PC-3 (cell line): ENCODE results near the gene PAQR3. TPM values are rescaled to one million over a fixed set of nuclear protein-coding genes. Genes with fewer than 3 reads are reported as not detected.

Experiments used
- ATAC-seq: fragments of 200-7000 bp; cut with Tn5 transposase; 2 replicates; pipeline ENCODE4 v1.9.1; 2020; ENCODE audit warnings: mild to moderate bottlenecking, moderate library complexity
- BruUV-seq: library from RNA; stranded (reverse); fragments of 400-500 nt; replicated peaks from 2 replicates; lab custom pipeline; 2021; lab: Mats Ljungman, UMichigan
- CTCF ChIA-PET: fragments of 300-600 bp; sonication (Branson Sonifier 250); formaldehyde crosslinking; loops from one replicate; lab custom pipeline; 2022; ENCODE audit warnings: antibody characterized with exemption; lab: Charles Lee
- POLR2A ChIA-PET: fragments of 300-600 bp; sonication (Branson Sonifier 250); formaldehyde crosslinking; loops from one replicate; lab custom pipeline; 2022; ENCODE audit warnings: antibody characterized with exemption; ENCODE audit not compliant: unreplicated experiment; lab: Charles Lee
- DNase-seq: peaks from one replicate; pipeline ENCODE4 v3.0.0-alpha.2; 2015
- H2AFZ ChIP-seq: fragments of 300-600 bp; sonication (generic); 2 replicates; pipeline ENCODE4 v1.6.0; 2016; ENCODE audit warnings: antibody characterized with exemption, low read length
- H3F3A ChIP-seq: fragments of 300-600 bp; sonication (generic); one replicate; pipeline ENCODE4 v1.6.0; 2017; ENCODE audit warnings: antibody characterized with exemption, low read length, control low read depth, mild to moderate bottlenecking; ENCODE audit not compliant: unreplicated experiment
- H3K27ac ChIP-seq: fragments of 300-600 bp; sonication (generic); 2 replicates; pipeline ENCODE4 v1.5.1; 2016; ENCODE audit warnings: mild to moderate bottlenecking, low read length
- H3K27me3 ChIP-seq: fragments of 300-600 bp; sonication (generic); 2 replicates; pipeline ENCODE4 v1.6.1; 2016; ENCODE audit warnings: low read length, mixed read lengths
- H3K36me3 ChIP-seq: fragments of 300-600 bp; sonication (generic); 2 replicates; pipeline ENCODE4 v1.6.1; 2016; ENCODE audit warnings: low read depth, mixed run types, low read length, mixed read lengths
- H3K4me1 ChIP-seq: fragments of 300-600 bp; sonication (generic); 2 replicates; pipeline ENCODE4 v1.5.1; 2016; ENCODE audit warnings: low read length; ENCODE audit not compliant: insufficient read depth
- H3K4me2 ChIP-seq: fragments of 300-600 bp; sonication (generic); 2 replicates; pipeline ENCODE4 v1.6.0; 2016; ENCODE audit warnings: low read length
- H3K4me3 ChIP-seq: fragments of 300-600 bp; sonication (generic); 2 replicates; pipeline ENCODE4 v1.5.1; 2016; ENCODE audit warnings: mild to moderate bottlenecking, low read length, mixed read lengths
- H3K79me2 ChIP-seq: fragments of 300-600 bp; sonication (generic); 2 replicates; pipeline ENCODE4 v1.6.1; 2017; ENCODE audit warnings: low read length, mixed read lengths
- H3K9ac ChIP-seq: fragments of 300-600 bp; sonication (generic); 2 replicates; pipeline ENCODE4 v1.6.0; 2016; ENCODE audit warnings: mild to moderate bottlenecking, low read length
- H3K9me2 ChIP-seq: fragments of 300-600 bp; sonication (generic); replicated peaks from 2 replicates; pipeline ENCODE4 v1.6.1; 2016; ENCODE audit warnings: mixed run types, low read length, mixed read lengths
- H3K9me3 ChIP-seq: fragments of 300-600 bp; sonication (generic); 2 replicates; pipeline ENCODE4 v1.6.1; 2016; ENCODE audit warnings: low read length, mixed read lengths
- H4K20me1 ChIP-seq: fragments of 300-600 bp; sonication (generic); 2 replicates; pipeline ENCODE4 v1.6.1; 2016; ENCODE audit warnings: low read length, mixed read lengths
- EZH2 ChIP-seq: fragments of 300-600 bp; sonication (generic); IDR thresholded peaks from one replicate; pipeline ENCODE4 v1.6.1; 2017; ENCODE audit warnings: antibody characterized with exemption, mild to moderate bottlenecking, low read length; ENCODE audit not compliant: unreplicated experiment
- EZH2phosphoT487 ChIP-seq: fragments of 300-600 bp; sonication (generic); IDR thresholded peaks from 2 replicates; pipeline ENCODE4 v1.6.1; 2018; ENCODE audit warnings: mild to moderate bottlenecking, antibody characterized with exemption, low read length, borderline replicate concordance
- intact Hi-C: fragments of 100-400 bp; cut with micrococcal nuclease; formaldehyde crosslinking; loops from 2 replicates; pipeline ENCODE4 v1.9.0; 2023
- total RNA-seq: library from RNA; depleted of rRNA; stranded (reverse); fragments of >200 nt; gene quantifications from 2 replicates; pipeline ENCODE4 v1.2.3, GENCODE V29; 2014
- TF ChIP-seq, protein P1 (sequence below): fragments of 300-600 bp; sonication (generic); conservative IDR thresholded peaks from 2 replicates; pipeline ENCODE4 v1.5.1; 2017; ENCODE audit warnings: antibody characterized with exemption, low read depth, mild to moderate bottlenecking, low read length

The PAQR3 gene
- total RNA-seq, 1 experiment from 2014 or later: 16.9 TPM

DNA sequence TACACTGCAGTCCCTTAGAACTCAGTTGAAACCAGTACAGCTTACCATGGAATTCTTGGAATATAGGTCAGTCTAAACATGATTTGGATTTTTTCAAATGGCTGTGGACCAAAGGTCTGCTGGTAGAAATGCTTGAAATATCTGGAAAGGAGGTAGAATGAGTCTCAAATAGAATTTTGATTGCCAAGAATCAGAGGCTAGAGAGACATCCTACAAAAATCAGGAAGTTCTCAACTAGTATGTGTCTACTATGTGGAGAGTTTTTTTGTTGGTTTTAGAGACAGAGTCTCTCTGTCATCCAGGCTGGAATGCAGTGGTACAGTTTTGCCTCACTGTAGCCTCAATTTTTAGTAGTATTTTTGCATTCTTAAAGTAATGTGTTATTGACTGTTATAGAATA, 53.6 kb downstream of the PAQR3 start:
- 0 out of 2 replicates have a peak, but pooled peaks cover 2% of the 10 kb centered on the region for H3K36me3 ChIP-seq
- H3K9me3 ChIP-seq: no peaks in the 10 kb centered on the region
- H4K20me1 ChIP-seq: no peaks in the 10 kb centered on the region
- no peaks in the 10 kb centered on the region for H3K4me1 ChIP-seq
- H3K9me2 ChIP-seq: no peaks in the 10 kb centered on the region
- BruUV-seq: no TSS peak
- H3K27me3 ChIP-seq: no peaks in the 10 kb centered on the region
- H3K79me2 ChIP-seq: no peaks in the 10 kb centered on the region
- CTCF ChIA-PET: no interaction called here
- intact Hi-C loops: no loop called here
- H2AFZ ChIP-seq: no peak overlapping the region
- DNase-seq (no peak), ATAC-seq (no peak)
- H3F3A ChIP-seq: no peaks in the 10 kb centered on the region
- no peak for TF ChIP-seq EZH2
- no peak for TF ChIP-seq EZH2phosphoT487
- TF ChIP-seq, protein P1, sequence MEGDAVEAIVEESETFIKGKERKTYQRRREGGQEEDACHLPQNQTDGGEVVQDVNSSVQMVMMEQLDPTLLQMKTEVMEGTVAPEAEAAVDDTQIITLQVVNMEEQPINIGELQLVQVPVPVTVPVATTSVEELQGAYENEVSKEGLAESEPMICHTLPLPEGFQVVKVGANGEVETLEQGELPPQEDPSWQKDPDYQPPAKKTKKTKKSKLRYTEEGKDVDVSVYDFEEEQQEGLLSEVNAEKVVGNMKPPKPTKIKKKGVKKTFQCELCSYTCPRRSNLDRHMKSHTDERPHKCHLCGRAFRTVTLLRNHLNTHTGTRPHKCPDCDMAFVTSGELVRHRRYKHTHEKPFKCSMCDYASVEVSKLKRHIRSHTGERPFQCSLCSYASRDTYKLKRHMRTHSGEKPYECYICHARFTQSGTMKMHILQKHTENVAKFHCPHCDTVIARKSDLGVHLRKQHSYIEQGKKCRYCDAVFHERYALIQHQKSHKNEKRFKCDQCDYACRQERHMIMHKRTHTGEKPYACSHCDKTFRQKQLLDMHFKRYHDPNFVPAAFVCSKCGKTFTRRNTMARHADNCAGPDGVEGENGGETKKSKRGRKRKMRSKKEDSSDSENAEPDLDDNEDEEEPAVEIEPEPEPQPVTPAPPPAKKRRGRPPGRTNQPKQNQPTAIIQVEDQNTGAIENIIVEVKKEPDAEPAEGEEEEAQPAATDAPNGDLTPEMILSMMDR: no peak
- H3K27ac ChIP-seq: no peak overlapping the region
- POLR2A ChIA-PET: no interaction called here
- H3K9ac ChIP-seq: no peak overlapping the region
- H3K4me3 ChIP-seq: no peak overlapping the region
- H3K4me2 ChIP-seq: no peak overlapping the region

DNA sequence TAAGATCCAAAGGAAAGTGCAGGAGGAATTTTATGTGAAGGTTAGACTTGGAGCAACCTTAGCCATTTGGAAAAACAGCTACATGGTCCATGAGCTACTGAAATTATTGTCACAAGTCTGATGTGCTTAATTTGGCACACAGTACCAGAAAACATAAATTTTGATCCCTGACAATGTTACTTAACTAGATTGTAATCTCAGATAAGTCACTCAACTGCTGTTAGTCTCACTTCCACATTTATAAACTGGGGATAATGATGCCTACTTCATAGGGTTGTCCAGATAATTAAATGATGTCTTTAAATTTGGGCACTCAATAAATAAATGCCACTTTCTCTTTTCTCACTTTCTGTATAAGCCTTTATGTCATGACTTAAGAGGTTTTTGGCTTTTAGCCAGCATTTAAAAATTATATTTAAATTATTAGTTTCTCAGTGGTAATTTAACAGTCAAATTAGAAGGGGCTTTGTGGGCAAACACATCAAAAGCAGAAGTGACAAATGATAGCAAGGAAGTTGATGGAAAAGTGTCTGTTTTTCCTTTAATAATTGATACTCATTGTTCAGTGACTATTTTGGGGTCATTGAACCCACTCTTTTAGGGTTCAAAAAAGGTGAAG, 58.3 kb downstream of the PAQR3 start:
- intact Hi-C loops: no loop called here
- Histone ChIP-seq H3K9me3 (no peaks in the 10 kb centered on the region), H3K4me3 (no peak overlapping the region), H3K27ac (no peak overlapping the region), H3K9ac (no peak overlapping the region), H3K9me2 (no peaks in the 10 kb centered on the region), H2AFZ (no peak overlapping the region), H3K4me1 (no peaks in the 10 kb centered on the region), H3F3A (no peaks in the 10 kb centered on the region), H4K20me1 (no peaks in the 10 kb centered on the region), H3K4me2 (no peak overlapping the region), H3K27me3 (no peaks in the 10 kb centered on the region), H3K79me2 (no peaks in the 10 kb centered on the region), H3K36me3 (peaks cover 5% of the 10 kb centered on the region; the same call in 1 of the 2 replicates)
- TF ChIP-seq, protein P1: no peak
- TF ChIP-seq EZH2phosphoT487 (no peak), EZH2 (no peak)
- CTCF ChIA-PET: no interaction called here
- BruUV-seq: no TSS peak
- DNase-seq (no peak), ATAC-seq (no peak)
- POLR2A ChIA-PET: no interaction called here

DNA sequence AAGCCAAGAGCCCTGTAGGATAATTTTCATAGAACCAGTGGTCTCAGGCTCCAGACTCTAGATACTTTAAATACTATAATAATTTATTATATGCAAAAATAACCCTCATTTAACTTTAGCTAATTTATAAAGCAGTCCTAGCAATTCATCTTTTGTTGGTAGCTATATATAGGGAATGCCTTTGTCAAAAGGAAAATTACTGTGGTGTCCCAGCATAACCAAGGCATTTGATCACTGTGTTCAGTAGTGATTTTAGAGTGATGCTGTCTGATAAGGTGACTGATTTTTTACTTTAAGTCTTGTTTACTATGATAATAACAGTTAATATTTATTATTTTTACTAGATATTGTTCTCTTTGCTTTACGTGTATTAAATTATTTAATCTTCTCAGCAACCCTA, 61.2 kb downstream of the PAQR3 start:
- no TSS peak for BruUV-seq
- POLR2A ChIA-PET: no interaction called here
- DNase-seq: no peak
- Histone ChIP-seq H3K79me2 (no peaks in the 10 kb centered on the region), H3K9me2 (no peaks in the 10 kb centered on the region), H3K4me1 (no peaks in the 10 kb centered on the region), H3K4me2 (no peak overlapping the region), H2AFZ (no peak overlapping the region), H3K27me3 (no peaks in the 10 kb centered on the region), H3K4me3 (no peak overlapping the region), H3K9me3 (no peaks in the 10 kb centered on the region), H3K36me3 (peaks cover 5% of the 10 kb centered on the region; the same call in 1 of the 2 replicates), H3F3A (no peaks in the 10 kb centered on the region), H3K27ac (no peak overlapping the region), H3K9ac (no peak overlapping the region), H4K20me1 (no peaks in the 10 kb centered on the region)
- CTCF ChIA-PET: no interaction called here
- intact Hi-C loops: no loop called here
- ATAC-seq: no peak
- TF ChIP-seq EZH2: no peak
- TF ChIP-seq, protein P1: no peak
- no peak for TF ChIP-seq EZH2phosphoT487
